HepG2 (cell line): ENCODE measurements around the gene GOLT1A. TPM values are rescaled to one million over a fixed set of nuclear protein-coding genes. Genes with fewer than 3 reads are reported as not detected.

Experiments used
- CEBPB ChIP-seq: IDR thresholded peaks from 2 replicates; pipeline ENCODE4 v1.6.1; 2011; ENCODE audit warnings: low read depth, low read length, improper control_type of control experiment, borderline replicate concordance
- FOXP1 ChIP-seq, 2 experiments: fragments of 450-650 bp in 1 of 2; IDR thresholded peaks; 2 replicates each; pipeline ENCODE4 v1.6.1; 2017 to 2018; ENCODE audit warnings: antibody characterized with exemption in 1 of 2
- HNRNPH1 ChIP-seq: fragments of 200-400 bp; formaldehyde crosslinking; optimal IDR thresholded peaks from 2 replicates; pipeline ENCODE3; 2017; ENCODE audit warnings: mild to moderate bottlenecking, low read depth, low read length
- ISL2 ChIP-seq: sonication (generic); formaldehyde crosslinking; IDR thresholded peaks from 2 replicates; pipeline ENCODE4 v1.5.0; 2020; ENCODE audit warnings: missing genetic modification reagents
- KAT7 ChIP-seq: IDR thresholded peaks from 2 replicates; pipeline ENCODE4 v1.6.1; 2018; ENCODE audit warnings: borderline replicate concordance, missing compliant biosample characterization
- MYPOP ChIP-seq: sonication (generic); formaldehyde crosslinking; IDR thresholded peaks from 2 replicates; pipeline ENCODE4 v1.8.1; 2023; ENCODE audit warnings: mild to moderate bottlenecking, moderate library complexity, missing genetic modification reagents
- NR2F1 ChIP-seq, 2 experiments: fragments of 450-650 bp in 1 of 2; formaldehyde crosslinking in 1 of 2; IDR thresholded peaks; 2 replicates each; pipeline versions ENCODE4 v1.5.0 to v1.6.1; 2016 to 2020; ENCODE audit warnings: mild to moderate bottlenecking in 1 of 2, missing compliant biosample characterization in 1 of 2, missing genetic modification reagents in 1 of 2, moderate library complexity in 1 of 2
- RARA ChIP-seq: IDR thresholded peaks from 2 replicates; pipeline ENCODE4 v1.6.1; 2016; ENCODE audit warnings: missing genetic modification reagents, missing compliant biosample characterization
- SNAPC2 ChIP-seq: sonication (generic); formaldehyde crosslinking; IDR thresholded peaks from 2 replicates; pipeline ENCODE4 v1.8.1; 2022; ENCODE audit warnings: mild to moderate bottlenecking, missing genetic modification reagents
- SNRNP70 ChIP-seq: fragments of 200-400 bp; formaldehyde crosslinking; IDR thresholded peaks from 2 replicates; pipeline ENCODE4 v1.6.1; 2017; ENCODE audit warnings: mild to moderate bottlenecking, low read depth, low read length, moderate library complexity
- SOX5 ChIP-seq: IDR thresholded peaks from 2 replicates; pipeline ENCODE4 v1.6.1; 2016; ENCODE audit warnings: borderline replicate concordance
- TEAD3 ChIP-seq: optimal IDR thresholded peaks from 2 replicates; pipeline ENCODE3; 2016; ENCODE audit warnings: borderline replicate concordance
- ZNF883 ChIP-seq: sonication (generic); formaldehyde crosslinking; IDR thresholded peaks from 2 replicates; pipeline ENCODE4 v1.5.1; 2020; ENCODE audit warnings: mild to moderate bottlenecking, missing genetic modification reagents; ENCODE audit errors: not compliant biosample characterization
- polyA plus RNA-seq, 8 experiments: library from polyadenylated mRNA; depleted of rRNA in 3 of 8; stranded (reverse) in 7 of 8; unstranded in 1 of 8; fragments of >200 nt; fragmentation: Illumina TruSeq in 4 of 8; extraction: Trizol in 4 of 8; gene quantifications; 2 replicates each; pipeline versions ENCODE4 v1.2.1 to v1.2.3, GENCODE V29; 2011 to 2016; ENCODE audit warnings: low read depth in 4 of 8, missing spikeins in 1 of 8, mixed read lengths in 1 of 8; ENCODE audit not compliant: insufficient read depth in 1 of 8
- total RNA-seq, 5 experiments: library from RNA; depleted of rRNA; stranded (reverse); fragments of >200 nt; fragmentation: Illumina TruSeq; extraction: Trizol; gene quantifications; 2 replicates each; pipeline ENCODE4 v1.2.3, GENCODE V29; 2016; ENCODE audit warnings: low read depth in 1 of 5
- TF ChIP-seq, protein P1 (sequence below), 2 experiments: fragments of 450-650 bp in 1 of 2; sonication (generic) in 1 of 2; formaldehyde crosslinking in 1 of 2; IDR thresholded peaks; 2 replicates each; pipeline versions ENCODE4 v1.6.1 to v1.8.0; 2016 to 2022; ENCODE audit warnings: antibody characterized with exemption in 1 of 2, mild to moderate bottlenecking in 1 of 2, missing genetic modification reagents in 1 of 2
- TF ChIP-seq, protein P2 (sequence below): sonication (generic); formaldehyde crosslinking; IDR thresholded peaks from 2 replicates; pipeline ENCODE4 v1.4.0; 2020; ENCODE audit warnings: low read depth, mild to moderate bottlenecking, missing genetic modification reagents
- TF ChIP-seq, protein P3 (sequence below): sonication (generic); formaldehyde crosslinking; IDR thresholded peaks from 2 replicates; pipeline ENCODE4 v1.4.0; 2020; ENCODE audit warnings: missing genetic modification reagents

GOLT1A gene
- total and polyA plus RNA-seq, 2 of the 13 experiments (the other 11 are each of a cell fraction or from before 2014, with no cell fraction given), result 25.8 to 28.0 TPM

DNA sequence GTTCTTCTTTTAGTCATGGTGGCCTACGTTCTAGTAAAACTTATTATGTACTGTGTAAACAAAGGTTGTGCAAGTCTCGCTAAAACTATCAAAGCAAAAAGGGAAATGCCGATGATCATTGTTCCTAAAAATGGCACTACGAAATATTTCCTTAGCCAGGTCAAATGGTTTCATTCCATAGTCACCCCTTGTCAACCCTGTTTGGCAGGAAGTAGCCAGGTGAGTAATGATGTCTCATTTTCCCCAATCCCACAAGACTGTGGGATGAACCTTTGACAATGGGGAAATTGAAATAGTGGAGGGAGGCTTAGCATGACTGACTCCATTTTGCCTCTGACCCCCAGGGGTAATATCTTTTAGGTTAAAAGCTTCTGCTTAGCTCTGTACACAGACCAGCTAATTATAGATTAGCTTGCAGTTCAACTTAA is 42.0 kb downstream of the GOLT1A start (continued):
- TF ChIP-seq, protein P1, sequence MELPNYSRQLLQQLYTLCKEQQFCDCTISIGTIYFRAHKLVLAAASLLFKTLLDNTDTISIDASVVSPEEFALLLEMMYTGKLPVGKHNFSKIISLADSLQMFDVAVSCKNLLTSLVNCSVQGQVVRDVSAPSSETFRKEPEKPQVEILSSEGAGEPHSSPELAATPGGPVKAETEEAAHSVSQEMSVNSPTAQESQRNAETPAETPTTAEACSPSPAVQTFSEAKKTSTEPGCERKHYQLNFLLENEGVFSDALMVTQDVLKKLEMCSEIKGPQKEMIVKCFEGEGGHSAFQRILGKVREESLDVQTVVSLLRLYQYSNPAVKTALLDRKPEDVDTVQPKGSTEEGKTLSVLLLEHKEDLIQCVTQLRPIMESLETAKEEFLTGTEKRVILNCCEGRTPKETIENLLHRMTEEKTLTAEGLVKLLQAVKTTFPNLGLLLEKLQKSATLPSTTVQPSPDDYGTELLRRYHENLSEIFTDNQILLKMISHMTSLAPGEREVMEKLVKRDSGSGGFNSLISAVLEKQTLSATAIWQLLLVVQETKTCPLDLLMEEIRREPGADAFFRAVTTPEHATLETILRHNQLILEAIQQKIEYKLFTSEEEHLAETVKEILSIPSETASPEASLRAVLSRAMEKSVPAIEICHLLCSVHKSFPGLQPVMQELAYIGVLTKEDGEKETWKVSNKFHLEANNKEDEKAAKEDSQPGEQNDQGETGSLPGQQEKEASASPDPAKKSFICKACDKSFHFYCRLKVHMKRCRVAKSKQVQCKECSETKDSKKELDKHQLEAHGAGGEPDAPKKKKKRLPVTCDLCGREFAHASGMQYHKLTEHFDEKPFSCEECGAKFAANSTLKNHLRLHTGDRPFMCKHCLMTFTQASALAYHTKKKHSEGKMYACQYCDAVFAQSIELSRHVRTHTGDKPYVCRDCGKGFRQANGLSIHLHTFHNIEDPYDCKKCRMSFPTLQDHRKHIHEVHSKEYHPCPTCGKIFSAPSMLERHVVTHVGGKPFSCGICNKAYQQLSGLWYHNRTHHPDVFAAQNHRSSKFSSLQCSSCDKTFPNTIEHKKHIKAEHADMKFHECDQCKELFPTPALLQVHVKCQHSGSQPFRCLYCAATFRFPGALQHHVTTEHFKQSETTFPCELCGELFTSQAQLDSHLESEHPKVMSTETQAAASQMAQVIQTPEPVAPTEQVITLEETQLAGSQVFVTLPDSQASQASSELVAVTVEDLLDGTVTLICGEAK (IDR thresholded peaks at IDR 0.05), result no peak
- TF ChIP-seq, protein P1 (CRISPR knock-in tag; IDR thresholded peaks at IDR 0.05), result no peak
- peak; percentile 12 for TF ChIP-seq TEAD3 (CRISPR knock-in tag)
- no peak for TF ChIP-seq FOXP1 (IDR thresholded peaks at IDR 0.05)
- 0 out of 2 replicates have a peak, but pooled peaks have one; percentile 7 for TF ChIP-seq FOXP1 (CRISPR knock-in tag; IDR thresholded peaks at IDR 0.05)
- TF ChIP-seq, protein P2, sequence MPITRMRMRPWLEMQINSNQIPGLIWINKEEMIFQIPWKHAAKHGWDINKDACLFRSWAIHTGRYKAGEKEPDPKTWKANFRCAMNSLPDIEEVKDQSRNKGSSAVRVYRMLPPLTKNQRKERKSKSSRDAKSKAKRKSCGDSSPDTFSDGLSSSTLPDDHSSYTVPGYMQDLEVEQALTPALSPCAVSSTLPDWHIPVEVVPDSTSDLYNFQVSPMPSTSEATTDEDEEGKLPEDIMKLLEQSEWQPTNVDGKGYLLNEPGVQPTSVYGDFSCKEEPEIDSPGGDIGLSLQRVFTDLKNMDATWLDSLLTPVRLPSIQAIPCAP, result no peak
- peak; percentile 64; the same call in 1 of the 2 replicates for TF ChIP-seq CEBPB
- TF ChIP-seq SOX5 (CRISPR knock-in tag), result peak; percentile 64; the same call in 1 of the 2 replicates
- no peak for TF ChIP-seq SNAPC2 (CRISPR knock-in tag)
- no peak for TF ChIP-seq KAT7 (CRISPR knock-in tag)
- no peak for TF ChIP-seq MYPOP (CRISPR knock-in tag)
- peak; percentile 91 for TF ChIP-seq RARA (CRISPR knock-in tag)
- TF ChIP-seq HNRNPH1, result no peak
- 0 out of 2 replicates have a peak, but pooled peaks have one; percentile 18 for TF ChIP-seq ISL2 (CRISPR knock-in tag)
- TF ChIP-seq, protein P3, sequence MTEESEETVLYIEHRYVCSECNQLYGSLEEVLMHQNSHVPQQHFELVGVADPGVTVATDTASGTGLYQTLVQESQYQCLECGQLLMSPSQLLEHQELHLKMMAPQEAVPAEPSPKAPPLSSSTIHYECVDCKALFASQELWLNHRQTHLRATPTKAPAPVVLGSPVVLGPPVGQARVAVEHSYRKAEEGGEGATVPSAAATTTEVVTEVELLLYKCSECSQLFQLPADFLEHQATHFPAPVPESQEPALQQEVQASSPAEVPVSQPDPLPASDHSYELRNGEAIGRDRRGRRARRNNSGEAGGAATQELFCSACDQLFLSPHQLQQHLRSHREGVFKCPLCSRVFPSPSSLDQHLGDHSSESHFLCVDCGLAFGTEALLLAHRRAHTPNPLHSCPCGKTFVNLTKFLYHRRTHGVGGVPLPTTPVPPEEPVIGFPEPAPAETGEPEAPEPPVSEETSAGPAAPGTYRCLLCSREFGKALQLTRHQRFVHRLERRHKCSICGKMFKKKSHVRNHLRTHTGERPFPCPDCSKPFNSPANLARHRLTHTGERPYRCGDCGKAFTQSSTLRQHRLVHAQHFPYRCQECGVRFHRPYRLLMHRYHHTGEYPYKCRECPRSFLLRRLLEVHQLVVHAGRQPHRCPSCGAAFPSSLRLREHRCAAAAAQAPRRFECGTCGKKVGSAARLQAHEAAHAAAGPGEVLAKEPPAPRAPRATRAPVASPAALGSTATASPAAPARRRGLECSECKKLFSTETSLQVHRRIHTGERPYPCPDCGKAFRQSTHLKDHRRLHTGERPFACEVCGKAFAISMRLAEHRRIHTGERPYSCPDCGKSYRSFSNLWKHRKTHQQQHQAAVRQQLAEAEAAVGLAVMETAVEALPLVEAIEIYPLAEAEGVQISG, result no peak
- TF ChIP-seq NR2F1 (CRISPR knock-in tag; IDR thresholded peaks at IDR 0.05), result peak in 1 of 2 experiments; percentile 58; a peak in 1 of 4 replicates
- TF ChIP-seq ZNF883 (CRISPR knock-in tag), result no peak
- no peak for TF ChIP-seq SNRNP70
